HepG2 (cell line): ENCODE data around the gene PXK. TPM values are rescaled to one million over a fixed set of nuclear protein-coding genes. Genes with fewer than 3 reads are reported as not detected.
A peak's percentile ranks its signal among the peaks of the same experiment; 100 is the strongest.

ENCODE experiments used
- AKAP8 ChIP-seq: sonication (generic); formaldehyde crosslinking; IDR thresholded peaks from 2 replicates; pipeline ENCODE4 v1.5.1; 2020; ENCODE audit warnings: mild to moderate bottlenecking, missing genetic modification reagents
- CBX5 ChIP-seq: sonication (generic); formaldehyde crosslinking; IDR thresholded peaks from 2 replicates; pipeline ENCODE4 v1.4.0; 2020; ENCODE audit warnings: missing genetic modification reagents, borderline replicate concordance
- FOXK2 ChIP-seq: fragments of 450-650 bp; IDR thresholded peaks from 2 replicates; pipeline ENCODE4 v1.6.1; 2016
- FOXO4 ChIP-seq: sonication (generic); formaldehyde crosslinking; conservative IDR thresholded peaks from 2 replicates; pipeline ENCODE4 v1.8.1; 2023; ENCODE audit warnings: missing genetic modification reagents
- HDAC2 ChIP-seq: sonication (generic); formaldehyde crosslinking; IDR thresholded peaks from 2 replicates; pipeline ENCODE4 v1.4.0; 2020; ENCODE audit warnings: missing genetic modification reagents
- HINFP ChIP-seq: sonication (generic); formaldehyde crosslinking; IDR thresholded peaks from 2 replicates; pipeline ENCODE4 v1.4.0; 2020; ENCODE audit warnings: low read depth, mild to moderate bottlenecking, missing genetic modification reagents
- KLF11 ChIP-seq: IDR thresholded peaks from 2 replicates; pipeline ENCODE4 v1.6.1; 2016; ENCODE audit warnings: missing compliant biosample characterization
- MAZ ChIP-seq, 2 experiments: sonication (generic) in 1 of 2; formaldehyde crosslinking in 1 of 2; IDR thresholded peaks; 2 replicates each; pipeline versions ENCODE4 v1.5.0 to v1.6.1; 2012 to 2020; ENCODE audit warnings: low read depth in 2 of 2, mild to moderate bottlenecking in 2 of 2, borderline replicate concordance in 1 of 2, improper control_type of control experiment in 1 of 2, low read length in 1 of 2, missing genetic modification reagents in 1 of 2, moderate library complexity in 1 of 2
- MBNL3 ChIP-seq: fragments of 250-450 bp; sonication (Bioruptor Pico); conservative IDR thresholded peaks from 2 replicates; pipeline ENCODE4 v1.8.0; 2022; ENCODE audit warnings: mild to moderate bottlenecking, inconsistent platforms
- MEIS2 ChIP-seq: sonication (generic); formaldehyde crosslinking; IDR thresholded peaks from 2 replicates; pipeline ENCODE4 v1.9.0; 2021; ENCODE audit warnings: mild to moderate bottlenecking, missing genetic modification reagents
- NFYB ChIP-seq: sonication (generic); formaldehyde crosslinking; IDR thresholded peaks from 2 replicates; pipeline ENCODE4 v1.4.0; 2020; ENCODE audit warnings: missing genetic modification reagents
- POGZ ChIP-seq: sonication (generic); formaldehyde crosslinking; IDR thresholded peaks from 2 replicates; pipeline ENCODE4 v1.4.0; 2020; ENCODE audit warnings: mild to moderate bottlenecking, missing genetic modification reagents
- SOX13 ChIP-seq, 3 experiments: fragments of 450-650 bp in 1 of 3; sonication (generic) in 1 of 3; formaldehyde crosslinking in 1 of 3; IDR thresholded peaks in 2 of 3; conservative IDR thresholded peaks in 1 of 3; 2 replicates each; pipeline versions ENCODE4 v1.5.0 to v1.6.1; 2016 to 2020; ENCODE audit warnings: antibody characterized with exemption in 1 of 3, mild to moderate bottlenecking in 1 of 3, missing compliant biosample characterization in 1 of 3, missing genetic modification reagents in 1 of 3, moderate library complexity in 1 of 3
- TAF1 ChIP-seq: sonication (generic); formaldehyde crosslinking; IDR thresholded peaks from 2 replicates; pipeline ENCODE4 v1.4.0; 2020; ENCODE audit warnings: missing genetic modification reagents
- UBTF ChIP-seq: sonication (generic); formaldehyde crosslinking; IDR thresholded peaks from 2 replicates; pipeline ENCODE4 v1.4.0; 2020; ENCODE audit warnings: mild to moderate bottlenecking, missing genetic modification reagents
- YEATS4 ChIP-seq: sonication (generic); formaldehyde crosslinking; IDR thresholded peaks from 2 replicates; pipeline ENCODE4 v1.4.0; 2020; ENCODE audit warnings: missing genetic modification reagents, borderline replicate concordance
- ZBTB42 ChIP-seq: sonication (generic); formaldehyde crosslinking; IDR thresholded peaks from 2 replicates; pipeline ENCODE4 v1.5.0; 2020; ENCODE audit warnings: mild to moderate bottlenecking, missing genetic modification reagents
- ZNF121 ChIP-seq: sonication (generic); formaldehyde crosslinking; IDR thresholded peaks from 2 replicates; pipeline ENCODE4 v1.5.0; 2020; ENCODE audit warnings: mild to moderate bottlenecking, missing genetic modification reagents
- ZNF615 ChIP-seq: sonication (generic); formaldehyde crosslinking; IDR thresholded peaks from 2 replicates; pipeline ENCODE4 v1.5.0; 2020; ENCODE audit warnings: mild to moderate bottlenecking, missing genetic modification reagents, borderline replicate concordance
- polyA plus RNA-seq, 8 experiments: library from polyadenylated mRNA; depleted of rRNA in 3 of 8; stranded (reverse) in 7 of 8; unstranded in 1 of 8; fragments of >200 nt; fragmentation: Illumina TruSeq in 4 of 8; extraction: Trizol in 4 of 8; gene quantifications; 2 replicates each; pipeline versions ENCODE4 v1.2.1 to v1.2.3, GENCODE V29; 2011 to 2016; ENCODE audit warnings: low read depth in 4 of 8, missing spikeins in 1 of 8, mixed read lengths in 1 of 8; ENCODE audit not compliant: insufficient read depth in 1 of 8
- total RNA-seq, 5 experiments: library from RNA; depleted of rRNA; stranded (reverse); fragments of >200 nt; fragmentation: Illumina TruSeq; extraction: Trizol; gene quantifications; 2 replicates each; pipeline ENCODE4 v1.2.3, GENCODE V29; 2016; ENCODE audit warnings: low read depth in 1 of 5
- TF ChIP-seq, protein P1 (sequence below): sonication (generic); formaldehyde crosslinking; IDR thresholded peaks from 2 replicates; pipeline ENCODE4 v1.5.0; 2020; ENCODE audit warnings: mild to moderate bottlenecking, missing genetic modification reagents, borderline replicate concordance
- TF ChIP-seq, protein P2 (sequence below): sonication (generic); formaldehyde crosslinking; IDR thresholded peaks from 2 replicates; pipeline ENCODE4 v1.4.0; 2020; ENCODE audit warnings: mild to moderate bottlenecking, missing genetic modification reagents

Gene PXK
- total and polyA plus RNA-seq, 2 of the 13 experiments (the other 11 are each of a cell fraction or from before 2014, with no cell fraction given) = 6.4 to 18.6 TPM

- TF ChIP-seq, protein P1, sequence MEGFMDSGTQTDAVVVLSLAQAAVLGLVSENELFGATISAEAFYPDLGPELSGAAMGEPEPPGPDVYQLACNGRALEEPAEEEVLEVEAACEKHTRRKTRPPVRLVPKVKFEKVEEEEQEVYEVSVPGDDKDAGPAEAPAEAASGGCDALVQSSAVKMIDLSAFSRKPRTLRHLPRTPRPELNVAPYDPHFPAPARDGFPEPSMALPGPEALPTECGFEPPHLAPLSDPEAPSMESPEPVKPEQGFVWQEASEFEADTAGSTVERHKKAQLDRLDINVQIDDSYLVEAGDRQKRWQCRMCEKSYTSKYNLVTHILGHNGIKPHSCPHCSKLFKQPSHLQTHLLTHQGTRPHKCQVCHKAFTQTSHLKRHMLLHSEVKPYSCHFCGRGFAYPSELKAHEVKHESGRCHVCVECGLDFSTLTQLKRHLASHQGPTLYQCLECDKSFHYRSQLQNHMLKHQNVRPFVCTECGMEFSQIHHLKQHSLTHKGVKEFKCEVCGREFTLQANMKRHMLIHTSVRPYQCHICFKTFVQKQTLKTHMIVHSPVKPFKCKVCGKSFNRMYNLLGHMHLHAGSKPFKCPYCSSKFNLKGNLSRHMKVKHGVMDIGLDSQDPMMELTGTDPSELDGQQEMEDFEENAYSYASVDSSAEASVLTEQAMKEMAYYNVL (CRISPR knock-in tag) = no peak; the same call in 1 of the 2 replicates
- no peak for TF ChIP-seq HINFP (CRISPR knock-in tag)
- TF ChIP-seq SOX13 (IDR thresholded peaks at IDR 0.05) = no peak
- peak in 1 of 2 experiments; percentile 41; a peak in 1 of 4 replicates for TF ChIP-seq SOX13 (CRISPR knock-in tag; conservative IDR thresholded peaks at IDR 0.05 in 1 of 2, IDR thresholded peaks at IDR 0.05 in 1 of 2)
- TF ChIP-seq YEATS4 (CRISPR knock-in tag) = 0 out of 2 replicates have a peak, but pooled peaks have one; percentile 40
- TF ChIP-seq POGZ (CRISPR knock-in tag) = 0 out of 2 replicates have a peak, but pooled peaks have one; percentile 24
- TF ChIP-seq ZNF615 (CRISPR knock-in tag) = 0 out of 2 replicates have a peak, but pooled peaks have one; percentile 68
- TF ChIP-seq TAF1 (CRISPR knock-in tag) = no peak
- TF ChIP-seq UBTF (CRISPR knock-in tag) = no peak
- TF ChIP-seq AKAP8 (CRISPR knock-in tag) = no peak
- no peak for TF ChIP-seq ZNF121
- no peak for TF ChIP-seq NFYB (CRISPR knock-in tag)
- peak; percentile 63; the same call in 1 of the 2 replicates for TF ChIP-seq CBX5 (CRISPR knock-in tag)
- TF ChIP-seq MEIS2 (CRISPR knock-in tag) = 0 out of 2 replicates have a peak, but pooled peaks have one; percentile 20
- no peak for TF ChIP-seq KLF11 (CRISPR knock-in tag)
- no peak for TF ChIP-seq MBNL3 (CRISPR knock-in tag)
- TF ChIP-seq, protein P2, sequence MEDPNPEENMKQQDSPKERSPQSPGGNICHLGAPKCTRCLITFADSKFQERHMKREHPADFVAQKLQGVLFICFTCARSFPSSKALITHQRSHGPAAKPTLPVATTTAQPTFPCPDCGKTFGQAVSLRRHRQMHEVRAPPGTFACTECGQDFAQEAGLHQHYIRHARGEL = no peak
- no peak for TF ChIP-seq MAZ (IDR thresholded peaks at IDR 0.05; ENCODE audit: borderline replicate concordance, low read depth, low read length)
- peak; percentile 43; the same call in 1 of the 2 replicates for TF ChIP-seq MAZ (CRISPR knock-in tag; IDR thresholded peaks at IDR 0.05; ENCODE audit: low read depth)
- TF ChIP-seq ZBTB42 (CRISPR knock-in tag) = no peak
- TF ChIP-seq FOXO4 = no peak
- TF ChIP-seq HDAC2 (CRISPR knock-in tag) = 0 out of 2 replicates have a peak, but pooled peaks have one; percentile 29
- no peak for TF ChIP-seq FOXK2
These were observed 130.7 kb downstream of the PXK start (continued) for GRCh38 chr3:58463181-58463941.
